Panc1 (cell line): Measurements from ENCODE around the gene STARD7.

Experiments
- POLR2AphosphoS5 ChIP-seq: IDR thresholded peaks from 2 replicates; pipeline ENCODE4 v1.6.1; 2012; ENCODE audit warnings: mild to moderate bottlenecking, low read depth, low read length, moderate library complexity
- SIN3A ChIP-seq: IDR thresholded peaks from 2 replicates; pipeline ENCODE4 v1.6.1; 2012; ENCODE audit warnings: low read depth, mild to moderate bottlenecking, low read length, moderate library complexity, borderline replicate concordance; ENCODE audit not compliant: insufficient read depth
- TF ChIP-seq, protein P1 (sequence below): fragments of 450-650 bp; IDR thresholded peaks from 2 replicates; pipeline ENCODE4 v1.5.1; 2017; ENCODE audit warnings: mild to moderate bottlenecking
- TF ChIP-seq, protein P2 (sequence below), 2 experiments: IDR thresholded peaks; 2 replicates each; pipeline ENCODE4 v1.6.1; 2011 to 2012; ENCODE audit warnings: low read depth in 2 of 2, control low read depth in 1 of 2, low read length in 1 of 2, mild to moderate bottlenecking in 1 of 2, moderate library complexity in 1 of 2; ENCODE audit not compliant: insufficient read depth in 1 of 2

DNA sequence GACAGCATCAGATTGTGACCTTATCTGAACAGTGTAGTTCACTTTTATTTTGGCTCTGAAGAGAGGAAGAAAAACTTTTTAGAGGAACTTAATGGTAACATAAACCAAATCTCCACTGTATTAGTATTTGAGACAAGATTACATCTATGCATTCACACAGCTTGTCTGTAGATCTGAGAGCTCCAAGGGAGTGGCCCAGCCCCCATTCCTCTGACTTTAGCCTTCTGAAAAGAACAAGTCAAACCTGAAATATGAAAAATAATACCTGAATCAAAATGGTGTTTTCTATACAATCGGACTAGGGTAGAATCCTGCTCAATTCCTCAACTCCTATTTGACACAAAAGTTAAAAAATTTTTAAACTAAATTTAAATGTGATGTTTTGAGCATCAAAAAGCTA, 23.1 kb downstream of the STARD7 start:
- TF ChIP-seq, protein P1, sequence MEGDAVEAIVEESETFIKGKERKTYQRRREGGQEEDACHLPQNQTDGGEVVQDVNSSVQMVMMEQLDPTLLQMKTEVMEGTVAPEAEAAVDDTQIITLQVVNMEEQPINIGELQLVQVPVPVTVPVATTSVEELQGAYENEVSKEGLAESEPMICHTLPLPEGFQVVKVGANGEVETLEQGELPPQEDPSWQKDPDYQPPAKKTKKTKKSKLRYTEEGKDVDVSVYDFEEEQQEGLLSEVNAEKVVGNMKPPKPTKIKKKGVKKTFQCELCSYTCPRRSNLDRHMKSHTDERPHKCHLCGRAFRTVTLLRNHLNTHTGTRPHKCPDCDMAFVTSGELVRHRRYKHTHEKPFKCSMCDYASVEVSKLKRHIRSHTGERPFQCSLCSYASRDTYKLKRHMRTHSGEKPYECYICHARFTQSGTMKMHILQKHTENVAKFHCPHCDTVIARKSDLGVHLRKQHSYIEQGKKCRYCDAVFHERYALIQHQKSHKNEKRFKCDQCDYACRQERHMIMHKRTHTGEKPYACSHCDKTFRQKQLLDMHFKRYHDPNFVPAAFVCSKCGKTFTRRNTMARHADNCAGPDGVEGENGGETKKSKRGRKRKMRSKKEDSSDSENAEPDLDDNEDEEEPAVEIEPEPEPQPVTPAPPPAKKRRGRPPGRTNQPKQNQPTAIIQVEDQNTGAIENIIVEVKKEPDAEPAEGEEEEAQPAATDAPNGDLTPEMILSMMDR = no peak
- no peak for TF ChIP-seq SIN3A
- TF ChIP-seq, protein P2, sequence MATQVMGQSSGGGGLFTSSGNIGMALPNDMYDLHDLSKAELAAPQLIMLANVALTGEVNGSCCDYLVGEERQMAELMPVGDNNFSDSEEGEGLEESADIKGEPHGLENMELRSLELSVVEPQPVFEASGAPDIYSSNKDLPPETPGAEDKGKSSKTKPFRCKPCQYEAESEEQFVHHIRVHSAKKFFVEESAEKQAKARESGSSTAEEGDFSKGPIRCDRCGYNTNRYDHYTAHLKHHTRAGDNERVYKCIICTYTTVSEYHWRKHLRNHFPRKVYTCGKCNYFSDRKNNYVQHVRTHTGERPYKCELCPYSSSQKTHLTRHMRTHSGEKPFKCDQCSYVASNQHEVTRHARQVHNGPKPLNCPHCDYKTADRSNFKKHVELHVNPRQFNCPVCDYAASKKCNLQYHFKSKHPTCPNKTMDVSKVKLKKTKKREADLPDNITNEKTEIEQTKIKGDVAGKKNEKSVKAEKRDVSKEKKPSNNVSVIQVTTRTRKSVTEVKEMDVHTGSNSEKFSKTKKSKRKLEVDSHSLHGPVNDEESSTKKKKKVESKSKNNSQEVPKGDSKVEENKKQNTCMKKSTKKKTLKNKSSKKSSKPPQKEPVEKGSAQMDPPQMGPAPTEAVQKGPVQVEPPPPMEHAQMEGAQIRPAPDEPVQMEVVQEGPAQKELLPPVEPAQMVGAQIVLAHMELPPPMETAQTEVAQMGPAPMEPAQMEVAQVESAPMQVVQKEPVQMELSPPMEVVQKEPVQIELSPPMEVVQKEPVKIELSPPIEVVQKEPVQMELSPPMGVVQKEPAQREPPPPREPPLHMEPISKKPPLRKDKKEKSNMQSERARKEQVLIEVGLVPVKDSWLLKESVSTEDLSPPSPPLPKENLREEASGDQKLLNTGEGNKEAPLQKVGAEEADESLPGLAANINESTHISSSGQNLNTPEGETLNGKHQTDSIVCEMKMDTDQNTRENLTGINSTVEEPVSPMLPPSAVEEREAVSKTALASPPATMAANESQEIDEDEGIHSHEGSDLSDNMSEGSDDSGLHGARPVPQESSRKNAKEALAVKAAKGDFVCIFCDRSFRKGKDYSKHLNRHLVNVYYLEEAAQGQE (IDR thresholded peaks at IDR 0.05; ENCODE audit: insufficient read depth in 1 of 2, low read depth in 2 of 2, low read length in 1 of 2) = no peak
- no peak for TF ChIP-seq POLR2AphosphoS5
